Stimulated activated CD4-positive, alpha-beta T cell treated with anti-CD3 and anti-CD28 coated beads, Interleukin-12 subunit alpha, Interleukin-12 subunit beta, amount 100 ng/mL, for 4 hours (primary cell): ENCODE results near the gene PLA2G7.
"Not testable (repeated sequence)": the region's sequence is repeated elsewhere in the genome, so short reads cannot be mapped to it uniquely, and the experiment has no call there.

Source experiments
- DNase-seq: peaks from one replicate; pipeline ENCODE4 v3.0.0-alpha.2; 2020

The PLA2G7 gene

GRCh38 chr6:46734867-46735719 lies at the start of gene PLA2G7:
TSS of gene PLA2G7 (minus strand) at chr6:46735375. CDS start at chr6:46722891, 12,484 bp downstream.
- DNase-seq: no peak

- DNase-seq: no peak
Observed at GRCh38 chr6:46784535-46784934, 49.4 kb upstream of the PLA2G7 start.

- no peak for DNase-seq
Observed at GRCh38 chr6:46781478-46782378, 46.6 kb upstream of the PLA2G7 start.

- no peak for DNase-seq
Observed at GRCh38 chr6:46777476-46778346, 42.5 kb upstream of the PLA2G7 start.

GRCh38 chr6:46776070-46776712 lies 41.0 kb upstream of the PLA2G7 start:
- DNase-seq: no peak

GRCh38 chr6:46774736-46775135 lies 39.6 kb upstream of the PLA2G7 start:
- not testable (repeated sequence) for DNase-seq

- DNase-seq: no peak
Observed at GRCh38 chr6:46773201-46773855, 38.2 kb upstream of the PLA2G7 start.

- DNase-seq: no peak
Observed at GRCh38 chr6:46772762-46773161, 37.6 kb upstream of the PLA2G7 start.

- no peak for DNase-seq
Observed at GRCh38 chr6:46772016-46772415, 36.8 kb upstream of the PLA2G7 start.

- DNase-seq: no peak
Observed at GRCh38 chr6:46764961-46765360, 29.8 kb upstream of the PLA2G7 start.

GRCh38 chr6:46764280-46764679 lies 29.1 kb upstream of the PLA2G7 start:
- not testable (repeated sequence) for DNase-seq

- DNase-seq: no peak
Observed at GRCh38 chr6:46763466-46763865, 28.3 kb upstream of the PLA2G7 start.

GRCh38 chr6:46760925-46761324 lies 25.8 kb upstream of the PLA2G7 start:
- no peak for DNase-seq

GRCh38 chr6:46758960-46759753 lies 24.0 kb upstream of the PLA2G7 start:
- DNase-seq: no peak

- DNase-seq: no peak
Observed at GRCh38 chr6:46757214-46757596, 22.0 kb upstream of the PLA2G7 start.

- DNase-seq: no peak
Observed at GRCh38 chr6:46756469-46757213, 21.5 kb upstream of the PLA2G7 start.

- no peak for DNase-seq
Observed at GRCh38 chr6:46755865-46756264, 20.7 kb upstream of the PLA2G7 start.

- no peak for DNase-seq
Observed at GRCh38 chr6:46751658-46752057, 16.5 kb upstream of the PLA2G7 start.

- DNase-seq: no peak
Observed at GRCh38 chr6:46749731-46750130, 14.6 kb upstream of the PLA2G7 start.

- no peak for DNase-seq
Observed at GRCh38 chr6:46748940-46749503, 13.8 kb upstream of the PLA2G7 start.
